ENCODE measurements around the gene NUDT19. TPM values are rescaled to one million over a fixed set of nuclear protein-coding genes. Genes with fewer than 3 reads are reported as not detected.

NUDT19 gene
- total RNA-seq, 1 experiment from 2014 or later, result 26.7 TPM

GRCh38 chr19:32750441-32751055, 58.9 kb downstream of the NUDT19 start:
- ChIA-PET POLR2A (ENCODE audit: unreplicated experiment) (no interaction called here), CTCF (no interaction called here)
- BruUV-seq (replicated peaks), result no TSS peak
- TF ChIP-seq EZH2 (IDR thresholded peaks at IDR 0.05; ENCODE audit: low read depth) (no peak), CTCF (conservative IDR thresholded peaks at IDR 0.05) (no peak)
- peaks cover 16% of the 10 kb centered on the region for H3K27me3 ChIP-seq (ENCODE audit: insufficient read depth, low read depth)
- H2AFZ ChIP-seq, result no peak overlapping the region
- H3K27ac ChIP-seq, result no peak overlapping the region
- H3F3A ChIP-seq (ENCODE audit: insufficient read depth, low read depth), result no peaks in the 10 kb centered on the region
- no peaks in the 10 kb centered on the region for H4K20me1 ChIP-seq (ENCODE audit: insufficient read depth)
- no peaks in the 10 kb centered on the region for H3K79me2 ChIP-seq (ENCODE audit: low read depth)
- H3K4me2 ChIP-seq, result no peak overlapping the region
- DNase-seq, result no peak
- H3K9me3 ChIP-seq (ENCODE audit: insufficient read depth, low read depth), result no peaks in the 10 kb centered on the region
- intact Hi-C loops (cut with micrococcal nuclease; ENCODE audit: unreplicated experiment), result no loop called here
- H3K4me1 ChIP-seq (replicated peaks; ENCODE audit: insufficient read depth), result no peaks in the 10 kb centered on the region
- no peaks in the 10 kb centered on the region for H3K9me2 ChIP-seq (ENCODE audit: insufficient read depth)
- H3K4me3 ChIP-seq, result no peak overlapping the region
- H3K36me3 ChIP-seq (ENCODE audit: low read depth), result no peaks in the 10 kb centered on the region

GRCh38 chr19:32751066-32751465, 59.4 kb downstream of the NUDT19 start:
- Histone ChIP-seq H2AFZ (no peak overlapping the region), H3K27ac (no peak overlapping the region), H3K4me2 (no peak overlapping the region), H3K9me3 (ENCODE audit: insufficient read depth, low read depth) (no peaks in the 10 kb centered on the region), H4K20me1 (ENCODE audit: insufficient read depth) (no peaks in the 10 kb centered on the region), H3F3A (ENCODE audit: insufficient read depth, low read depth) (no peaks in the 10 kb centered on the region), H3K4me3 (no peak overlapping the region), H3K4me1 (replicated peaks; ENCODE audit: insufficient read depth) (no peaks in the 10 kb centered on the region), H3K27me3 (ENCODE audit: insufficient read depth, low read depth) (peaks cover 16% of the 10 kb centered on the region), H3K9me2 (ENCODE audit: insufficient read depth) (no peaks in the 10 kb centered on the region), H3K36me3 (ENCODE audit: low read depth) (no peaks in the 10 kb centered on the region), H3K79me2 (ENCODE audit: low read depth) (no peaks in the 10 kb centered on the region)
- ChIA-PET POLR2A (ENCODE audit: unreplicated experiment) (no interaction called here), CTCF (no interaction called here)
- intact Hi-C loops (cut with micrococcal nuclease; ENCODE audit: unreplicated experiment), result no loop called here
- no TSS peak for BruUV-seq (replicated peaks)
- DNase-seq, result no peak
- TF ChIP-seq CTCF (conservative IDR thresholded peaks at IDR 0.05) (no peak), EZH2 (IDR thresholded peaks at IDR 0.05; ENCODE audit: low read depth) (no peak)

GRCh38 chr19:32757189-32757588, 65.6 kb downstream of the NUDT19 start:
- H2AFZ ChIP-seq, result no peak overlapping the region
- no peak overlapping the region for H3K27ac ChIP-seq
- H3K36me3 ChIP-seq (ENCODE audit: low read depth), result no peaks in the 10 kb centered on the region
- TF ChIP-seq CTCF (conservative IDR thresholded peaks at IDR 0.05) (no peak), EZH2 (IDR thresholded peaks at IDR 0.05; ENCODE audit: low read depth) (no peak)
- H3K27me3 ChIP-seq (ENCODE audit: insufficient read depth, low read depth), result peaks cover 7% of the 10 kb centered on the region; the same call in 1 of the 2 replicates
- H3K9me3 ChIP-seq (ENCODE audit: insufficient read depth, low read depth), result no peaks in the 10 kb centered on the region
- POLR2A ChIA-PET (ENCODE audit: unreplicated experiment), result no interaction called here
- no TSS peak for BruUV-seq (replicated peaks)
- intact Hi-C loops (cut with micrococcal nuclease; ENCODE audit: unreplicated experiment), result no loop called here
- no peaks in the 10 kb centered on the region for H3K9me2 ChIP-seq (ENCODE audit: insufficient read depth)
- CTCF ChIA-PET, result no interaction called here
- no peaks in the 10 kb centered on the region for H4K20me1 ChIP-seq (ENCODE audit: insufficient read depth)
- no peak overlapping the region for H3K4me2 ChIP-seq
- no peak for DNase-seq
- no peaks in the 10 kb centered on the region for H3F3A ChIP-seq (ENCODE audit: insufficient read depth, low read depth)
- no peaks in the 10 kb centered on the region for H3K79me2 ChIP-seq (ENCODE audit: low read depth)
- H3K4me3 ChIP-seq, result no peak overlapping the region
- no peaks in the 10 kb centered on the region for H3K4me1 ChIP-seq (replicated peaks; ENCODE audit: insufficient read depth)

Other genes starting within 250 kb of the NUDT19 start
- 84.4 and 127 TPM in 2 replicates for gene PDCD5, start 110.6 kb upstream of the NUDT19 start, total RNA-seq (2021)
- gene ANKRD27, start 16.6 kb upstream of the NUDT19 start, total RNA-seq (2021), result 55.5 and 59.6 TPM in 2 replicates
- gene RGS9BP, start 16.0 kb upstream of the NUDT19 start, total RNA-seq (2021), result 0.85 and 1.1 TPM in 2 replicates
- 0.25 and 0.33 TPM in 2 replicates for gene TDRD12, start 27.9 kb downstream of the NUDT19 start, total RNA-seq (2021)
- gene SLC7A9, start 177.9 kb downstream of the NUDT19 start, total RNA-seq (2021), result 0.33 TPM in 1 of 2 replicates, not detected in the other